DND-41 (cell line): ENCODE measurements around the gene FDXR.

Experiments used
- ATAC-seq: fragments of 200-7000 bp; cut with Tn5 transposase; 3 replicates; pipeline ENCODE4 v1.9.1; 2021; ENCODE audit warnings: low read depth; ENCODE audit not compliant: insufficient read depth
- DNase-seq: peaks from one replicate; pipeline ENCODE4 v3.0.0-alpha.2; 2020
- H2AFZ ChIP-seq: 2 replicates; pipeline ENCODE4 v1.6.0; 2012; ENCODE audit warnings: low read depth, low read length
- H3K27ac ChIP-seq: 2 replicates; pipeline ENCODE4 v1.5.1; 2012; ENCODE audit warnings: low read length, inconsistent platforms
- H3K27me3 ChIP-seq: fragments of 200-600 bp; sonication (generic); 2 replicates; pipeline ENCODE4 v1.6.0; 2012; ENCODE audit warnings: low read length, mild to moderate bottlenecking, inconsistent platforms; ENCODE audit not compliant: insufficient read depth, poor library complexity
- H3K36me3 ChIP-seq: 2 replicates; pipeline ENCODE4 v1.5.1; 2012; ENCODE audit warnings: low read length, inconsistent platforms; ENCODE audit not compliant: insufficient read depth
- H3K4me1 ChIP-seq: 2 replicates; pipeline ENCODE4 v1.5.1; 2012; ENCODE audit warnings: mild to moderate bottlenecking, low read length; ENCODE audit not compliant: insufficient read depth
- H3K4me2 ChIP-seq: 2 replicates; pipeline ENCODE4 v1.6.0; 2012; ENCODE audit warnings: mild to moderate bottlenecking, moderate library complexity, low read length, inconsistent platforms; ENCODE audit not compliant: insufficient read depth
- H3K4me3 ChIP-seq, 2 experiments: fragments of 200-600 bp in 1 of 2; shearing (Covaris generic) in 1 of 2; 2 replicates each; pipeline ENCODE4 v1.5.1; 2012 to 2016; ENCODE audit warnings: inconsistent platforms in 2 of 2, low read length in 2 of 2, mild to moderate bottlenecking in 2 of 2, low read depth in 1 of 2, moderate library complexity in 1 of 2
- H3K79me2 ChIP-seq: 2 replicates; pipeline ENCODE4 v1.6.0; 2012; ENCODE audit warnings: low read length, inconsistent platforms; ENCODE audit not compliant: insufficient read depth
- H3K9ac ChIP-seq: 2 replicates; pipeline ENCODE4 v1.6.0; 2012; ENCODE audit warnings: low read depth, mild to moderate bottlenecking, inconsistent platforms, low read length, moderate library complexity
- H3K9me3 ChIP-seq: 2 replicates; pipeline ENCODE4 v1.5.1; 2012; ENCODE audit warnings: low read length, moderate library complexity, mild to moderate bottlenecking, inconsistent platforms; ENCODE audit not compliant: insufficient read depth, severe bottlenecking
- H4K20me1 ChIP-seq: 2 replicates; pipeline ENCODE4 v1.6.0; 2012; ENCODE audit warnings: low read length; ENCODE audit not compliant: insufficient read depth
- CTCF ChIP-seq: IDR thresholded peaks from 2 replicates; pipeline ENCODE4 v1.5.1; 2012; ENCODE audit warnings: borderline replicate concordance, low read length, moderate library complexity, mild to moderate bottlenecking; ENCODE audit not compliant: poor library complexity, severe bottlenecking; ENCODE audit errors: extremely low read depth
- EZH2 ChIP-seq: IDR thresholded peaks from 3 replicates; pipeline ENCODE4 v1.6.1; 2012; ENCODE audit warnings: borderline replicate concordance, low read depth, mild to moderate bottlenecking, moderate library complexity, low read length, inconsistent platforms; ENCODE audit not compliant: severe bottlenecking

The FDXR gene

GRCh38 chr17:74821655-74822334 lies 51.0 kb downstream of the FDXR start:
- Histone ChIP-seq H3K9ac (no peak overlapping the region), H3K4me1 (no peaks in the 10 kb centered on the region), H4K20me1 (no peaks in the 10 kb centered on the region), H2AFZ (no peak overlapping the region), H3K36me3 (peaks cover 17% of the 10 kb centered on the region), H3K4me3 (no peak overlapping the region), H3K27me3 (no peaks in the 10 kb centered on the region), H3K79me2 (no peaks in the 10 kb centered on the region), H3K27ac (no peak overlapping the region), H3K9me3 (no peaks in the 10 kb centered on the region), H3K4me2 (no peak overlapping the region)
- no peak for TF ChIP-seq CTCF
- no peak for TF ChIP-seq EZH2
- DNase-seq, result no peak
- ATAC-seq, result no peak

DNA sequence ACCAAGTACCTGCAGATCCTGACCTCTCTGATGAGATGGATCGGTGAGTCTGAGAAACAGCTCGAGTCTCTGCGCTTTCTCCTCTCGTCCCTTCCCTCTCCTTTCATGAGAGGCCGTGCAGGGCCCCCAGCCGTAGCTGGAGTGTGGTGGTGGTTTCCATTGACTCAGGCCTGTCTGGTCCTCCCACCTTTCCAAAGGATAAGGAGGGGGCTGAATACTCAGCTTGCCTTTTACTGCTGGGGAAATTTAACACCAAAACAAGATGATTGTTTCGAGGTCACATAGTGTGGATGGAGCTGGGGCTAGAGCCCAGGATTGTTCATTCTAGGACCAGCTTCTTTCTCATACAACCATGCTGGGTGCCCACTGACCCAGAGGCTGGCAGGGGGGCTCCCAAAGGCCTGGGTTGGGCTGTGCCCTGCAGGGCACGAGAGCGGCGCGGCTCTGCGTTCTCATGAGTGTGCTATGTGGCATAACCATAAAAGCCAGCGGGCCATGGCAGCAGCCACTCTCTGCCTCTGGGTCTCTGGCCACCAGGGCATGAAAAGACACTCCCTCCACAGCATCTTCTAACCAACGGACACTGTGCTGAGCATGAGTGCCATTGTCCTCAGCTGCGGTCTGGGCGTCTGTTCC lies 52.9 kb downstream of the FDXR start:
- no peak for DNase-seq
- no peak for TF ChIP-seq EZH2
- no peak for TF ChIP-seq CTCF
- Histone ChIP-seq H3K36me3 (peaks cover 14% of the 10 kb centered on the region), H3K4me2 (no peak overlapping the region), H3K79me2 (no peaks in the 10 kb centered on the region), H3K9ac (no peak overlapping the region), H4K20me1 (no peaks in the 10 kb centered on the region), H3K27ac (no peak overlapping the region), H2AFZ (no peak overlapping the region), H3K4me1 (no peaks in the 10 kb centered on the region), H3K4me3 (no peak overlapping the region), H3K27me3 (no peaks in the 10 kb centered on the region), H3K9me3 (no peaks in the 10 kb centered on the region)
- ATAC-seq, result no peak

GRCh38 chr17:74818291-74818938 lies 54.4 kb downstream of the FDXR start:
- ATAC-seq, result no peak
- Histone ChIP-seq H2AFZ (no peak overlapping the region), H3K36me3 (peaks cover 10% of the 10 kb centered on the region), H3K4me3 (no peak overlapping the region), H3K9me3 (no peaks in the 10 kb centered on the region), H3K27me3 (no peaks in the 10 kb centered on the region), H3K79me2 (no peaks in the 10 kb centered on the region), H4K20me1 (no peaks in the 10 kb centered on the region), H3K4me1 (no peaks in the 10 kb centered on the region), H3K27ac (no peak overlapping the region), H3K4me2 (no peak overlapping the region), H3K9ac (no peak overlapping the region)
- DNase-seq, result no peak
- TF ChIP-seq CTCF, result no peak
- no peak for TF ChIP-seq EZH2
